GM12878 (cell line): ENCODE measurements around the gene SUGCT. TPM values are rescaled to one million over a fixed set of nuclear protein-coding genes. Genes with fewer than 3 reads are reported as not detected.

ENCODE experiments used
- ATAC-seq: fragments of 200-7000 bp; cut with Tn5 transposase; 3 replicates; pipeline ENCODE4 v1.9.1; 2020; ENCODE audit warnings: mild to moderate bottlenecking, moderate library complexity
- BruUV-seq: library from RNA; stranded (reverse); fragments of 400-500 nt; replicated peaks from 2 replicates; lab custom pipeline; 2021; lab: Mats Ljungman, UMichigan
- CTCF ChIA-PET: fragments of 300-600 bp; sonication (Branson Sonifier 250); formaldehyde crosslinking; extraction: SDS; loops from one replicate; lab custom pipeline; 2021; ENCODE audit warnings: inconsistent platforms; lab: Yijun Ruan, JAX
- POLR2A ChIA-PET: fragments of 350-600 bp; formaldehyde crosslinking; extraction: SDS; loops from one replicate; lab custom pipeline; 2021; ENCODE audit warnings: inconsistent platforms; lab: Charles Lee
- RAD21 ChIA-PET: fragments of 300-600 bp; sonication (Branson Sonifier 250); formaldehyde crosslinking; loops from one replicate; lab custom pipeline; 2023; ENCODE audit warnings: antibody characterized with exemption; ENCODE audit not compliant: unreplicated experiment; lab: Charles Lee
- SMC1A ChIA-PET: fragments of 300-600 bp; sonication (Branson Sonifier 250); formaldehyde crosslinking; loops from one replicate; lab custom pipeline; 2023; ENCODE audit not compliant: unreplicated experiment, uncharacterized antibody; lab: Charles Lee
- DNase-seq: peaks from one replicate; pipeline ENCODE4 v3.0.0-alpha.2; 2011; ENCODE audit warnings: low read depth, low spot score
- FAIRE-seq: peaks from 3 replicates; lab custom pipeline; 2011; peaks lifted over from hg19 to GRCh38; lab: Jason Lieb, UNC
- H2AFZ ChIP-seq: 2 replicates; pipeline ENCODE4 v1.6.0; 2011; ENCODE audit warnings: low read depth, low read length, control low read depth; ENCODE audit not compliant: control insufficient read depth
- H3K27ac ChIP-seq: 2 replicates; pipeline ENCODE4 v1.5.1; 2011; ENCODE audit warnings: control low read depth; ENCODE audit not compliant: control insufficient read depth, insufficient read depth
- H3K27me3 ChIP-seq, 2 experiments: replicated peaks in 1 of 2; 2 replicates each; pipeline versions ENCODE4 v1.6.0 to v1.6.1; 2011; ENCODE audit warnings: low read length in 1 of 2; ENCODE audit not compliant: control insufficient read depth in 2 of 2, insufficient read depth in 2 of 2
- H3K36me3 ChIP-seq, 2 experiments: 2 replicates each; pipeline ENCODE4 v1.5.1; 2011; ENCODE audit warnings: low read length in 1 of 2; ENCODE audit not compliant: control insufficient read depth in 2 of 2, insufficient read depth in 2 of 2
- H3K4me1 ChIP-seq: 2 replicates; pipeline ENCODE4 v1.6.1; 2011; ENCODE audit warnings: mild to moderate bottlenecking, low read length, moderate library complexity, mixed read lengths; ENCODE audit not compliant: control insufficient read depth, insufficient read depth
- H3K4me2 ChIP-seq: 2 replicates; pipeline ENCODE4 v1.6.0; 2011; ENCODE audit warnings: control low read depth; ENCODE audit not compliant: control insufficient read depth, insufficient read depth
- H3K4me3 ChIP-seq: fragments of 200-600 bp; sonication (generic); 2 replicates; pipeline ENCODE4 v1.5.1; 2016
- H3K79me2 ChIP-seq: 2 replicates; pipeline ENCODE4 v1.6.0; 2011; ENCODE audit warnings: low read length; ENCODE audit not compliant: control insufficient read depth, insufficient read depth
- H3K9ac ChIP-seq: 2 replicates; pipeline ENCODE4 v1.8.0; 2011; ENCODE audit warnings: low read length, control low read depth, mixed read lengths; ENCODE audit not compliant: control insufficient read depth, insufficient read depth
- H3K9me3 ChIP-seq: replicated peaks from 3 replicates; pipeline ENCODE4 v1.5.1; 2011; ENCODE audit warnings: mild to moderate bottlenecking, low read length; ENCODE audit not compliant: control insufficient read depth, insufficient read depth
- H4K20me1 ChIP-seq: 2 replicates; pipeline ENCODE4 v1.6.0; 2011; ENCODE audit not compliant: control insufficient read depth, insufficient read depth
- BHLHE40 ChIP-seq, 2 experiments: fragments of 450-650 bp in 1 of 2; IDR thresholded peaks; 2 replicates each; pipeline ENCODE4 v1.6.1; 2011 to 2017; ENCODE audit warnings: low read depth in 2 of 2, borderline replicate concordance in 1 of 2, improper control_type of control experiment in 1 of 2, low read length in 1 of 2, mild to moderate bottlenecking in 1 of 2
- E4F1 ChIP-seq: fragments of 450-650 bp; IDR thresholded peaks from 2 replicates; pipeline ENCODE4 v1.6.1; 2018; ENCODE audit warnings: borderline replicate concordance, mild to moderate bottlenecking; ENCODE audit not compliant: partially characterized antibody
- EZH2 ChIP-seq: IDR thresholded peaks from 2 replicates; pipeline ENCODE4 v1.6.1; 2012; ENCODE audit warnings: low read depth, mild to moderate bottlenecking, control low read depth, inconsistent platforms, low read length, borderline replicate concordance; ENCODE audit not compliant: control insufficient read depth
- HDAC2 ChIP-seq: fragments of 200-600 bp; sonication (generic); IDR thresholded peaks from 2 replicates; pipeline ENCODE4 v1.6.1; 2017
- MEF2A ChIP-seq: IDR thresholded peaks from 2 replicates; pipeline ENCODE4 v1.6.1; 2011; ENCODE audit warnings: low read depth, mild to moderate bottlenecking, low read length, moderate library complexity; ENCODE audit not compliant: insufficient read depth
- MXI1 ChIP-seq: fragments of 150-350 bp; IDR thresholded peaks from 2 replicates; pipeline ENCODE4 v1.6.1; 2011; ENCODE audit warnings: low read depth, mild to moderate bottlenecking, inconsistent platforms, low read length, improper control_type of control experiment
- NFYA ChIP-seq: IDR thresholded peaks from 2 replicates; pipeline ENCODE4 v1.6.1; 2011; ENCODE audit warnings: low read depth, mild to moderate bottlenecking, low read length, improper control_type of control experiment, borderline replicate concordance
- POU2F2 ChIP-seq: IDR thresholded peaks from 3 replicates; pipeline ENCODE4 v1.6.1; 2011; ENCODE audit warnings: low read depth, mild to moderate bottlenecking, low read length, borderline replicate concordance
- RAD21 ChIP-seq: IDR thresholded peaks from 2 replicates; pipeline ENCODE4 v1.6.1; 2011; ENCODE audit warnings: mild to moderate bottlenecking, low read depth, low read length, moderate library complexity; ENCODE audit not compliant: insufficient read depth
- RCOR1 ChIP-seq: conservative IDR thresholded peaks from 2 replicates; pipeline ENCODE4 v1.6.1; 2012; ENCODE audit warnings: low read depth, low read length, improper control_type of control experiment
- RELA ChIP-seq: fragments of 450-650 bp; IDR thresholded peaks from 2 replicates; pipeline ENCODE4 v1.8.0; 2014; ENCODE audit warnings: borderline replicate concordance; ENCODE audit not compliant: partially characterized antibody
- SKIL ChIP-seq: fragments of 450-650 bp; IDR thresholded peaks from 2 replicates; pipeline ENCODE4 v1.6.1; 2017; ENCODE audit warnings: mild to moderate bottlenecking, low read depth, inconsistent platforms; ENCODE audit not compliant: poor library complexity, severe bottlenecking
- STAT1 ChIP-seq: fragments of 450-650 bp; conservative IDR thresholded peaks from 2 replicates; pipeline ENCODE4 v1.6.1; 2014; ENCODE audit warnings: antibody characterized with exemption, mild to moderate bottlenecking
- TCF12 ChIP-seq: IDR thresholded peaks from 2 replicates; pipeline ENCODE4 v1.6.1; 2011; ENCODE audit warnings: low read depth, mild to moderate bottlenecking, low read length
- ZBTB40 ChIP-seq: fragments of 450-650 bp; IDR thresholded peaks from 2 replicates; pipeline ENCODE4 v1.6.1; 2016; ENCODE audit warnings: mild to moderate bottlenecking, moderate library complexity, borderline replicate concordance
- in situ Hi-C: fragments of 300-500 bp; cut with MboI; formaldehyde crosslinking; loops from 9 replicates; pipeline ENCODE4 v1.14.3; 2018; ENCODE audit warnings: mixed read lengths
- intact Hi-C: fragments of 100-400 bp; cut with micrococcal nuclease; formaldehyde crosslinking; loops from one replicate; pipeline ENCODE4 v1.14.2; 2022; ENCODE audit not compliant: unreplicated experiment
- polyA plus RNA-seq, 11 experiments: library from polyadenylated mRNA; depleted of rRNA in 4 of 11; unstranded in 6 of 11; stranded (reverse) in 5 of 11; fragments of >200 nt; fragmentation: Nextera tagmentation in 4 of 11; fragmentation: Illumina TruSeq in 1 of 11; extraction: Ambion mirVana in 4 of 11; extraction: Trizol in 1 of 11; gene quantifications; 1 replicate in 1 of 11; 2 replicates in 10 of 11; pipeline versions ENCODE4 v1.2.1 to v1.2.3, GENCODE V29; 2011 to 2016; ENCODE audit warnings: inconsistent platforms in 2 of 11, missing spikeins in 2 of 11, low read depth in 1 of 11
- total RNA-seq, 4 experiments: library from RNA; depleted of rRNA in 3 of 4; stranded (reverse); fragments of >200 nt in 3 of 4; fragmentation: Illumina TruSeq in 1 of 4; extraction: Trizol in 1 of 4; gene quantifications; 2 replicates each; pipeline versions ENCODE4 v1.2.1 to v1.2.3, GENCODE V29; 2013 to 2021

Gene SUGCT
- total and polyA plus RNA-seq, 10 of the 15 experiments (the other 5 are each of a cell fraction or from before 2014, with no cell fraction given) = 0.08 to 1.2 (median 0.67) TPM; not detected in 1

- TF ChIP-seq E4F1 = no peak
- no peak for TF ChIP-seq NFYA
Observed at GRCh38 chr7:40331915-40332314, 197.1 kb downstream of the SUGCT start (continued).

- H3K79me2 ChIP-seq = no peaks in the 10 kb centered on the region
- BruUV-seq = no TSS peak
- in situ Hi-C loops = no loop called here
- TF ChIP-seq RAD21 = no peak
- no peak for TF ChIP-seq ZBTB40
- no peak for TF ChIP-seq BHLHE40 (IDR thresholded peaks at IDR 0.05; ENCODE audit: borderline replicate concordance in 1 of 2, low read depth in 2 of 2, low read length in 1 of 2)
- TF ChIP-seq MXI1 = no peak
- TF ChIP-seq EZH2 = no peak
- TF ChIP-seq SKIL = no peak
- TF ChIP-seq STAT1 = no peak
- TF ChIP-seq RCOR1 = no peak
- TF ChIP-seq RELA = no peak
- no peak for TF ChIP-seq POU2F2
- no peak for TF ChIP-seq TCF12
- no peak for TF ChIP-seq HDAC2
- no peak for TF ChIP-seq MEF2A
Observed at GRCh38 chr7:40332516-40332915, 197.7 kb downstream of the SUGCT start.

More at GRCh38 chr7:40332516-40332915, 197.7 kb downstream of the SUGCT start:
- intact Hi-C loops = no loop called here
- ChIA-PET RAD21 (no interaction called here), SMC1A (interaction anchor here (0.5 to 0.8 kb wide), 2 partner anchors 36 to 117 kb away, joined by 3 to 4 read pairs; no protein-coding TSS in a partner anchor), CTCF (no interaction called here), POLR2A (no interaction called here)
- FAIRE-seq (no peak), DNase-seq (no peak), ATAC-seq (no peak)
- Histone ChIP-seq H3K36me3 (no peaks in the 10 kb centered on the region), H3K9me3 (no peaks in the 10 kb centered on the region), H3K4me2 (no peak overlapping the region), H3K27ac (no peak overlapping the region), H2AFZ (no peak overlapping the region), H4K20me1 (no peaks in the 10 kb centered on the region), H3K4me1 (no peaks in the 10 kb centered on the region), H3K4me3 (no peak overlapping the region), H3K9ac (no peak overlapping the region), H3K27me3 (no peaks in the 10 kb centered on the region)
